ENCODE measurements around the gene BBLN.

BBLN gene

DNA sequence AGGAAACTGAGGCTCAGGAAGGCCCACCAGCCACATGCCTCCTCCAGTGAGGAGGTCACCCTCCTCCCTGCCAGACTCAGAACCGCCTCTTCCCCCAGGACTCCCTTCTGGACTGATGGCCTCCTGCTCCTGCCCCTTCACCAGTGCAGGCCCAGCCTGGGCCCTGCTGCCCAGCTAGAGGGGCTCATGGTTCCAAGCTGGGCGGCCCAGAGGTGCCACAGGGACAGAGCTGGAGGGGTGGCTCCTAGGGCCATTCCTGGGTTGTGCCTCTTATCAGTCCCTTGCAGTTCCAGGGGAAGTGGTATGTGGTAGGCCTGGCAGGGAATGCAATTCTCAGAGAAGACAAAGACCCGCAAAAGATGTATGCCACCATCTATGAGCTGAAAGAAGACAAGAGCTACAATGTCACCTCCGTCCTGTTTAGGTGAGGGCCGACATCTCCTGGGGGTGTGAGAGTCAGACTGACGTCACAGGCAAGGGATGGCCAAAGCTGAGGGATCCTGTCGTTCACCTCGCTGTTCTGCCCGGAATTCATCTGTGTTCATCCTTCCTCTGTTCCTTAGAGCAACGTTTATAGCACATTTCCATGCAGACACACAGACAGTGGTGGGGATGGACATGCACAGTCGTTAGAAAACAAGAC lies 10.0 kb upstream of the BBLN start:
- TF ChIP-seq REST (IDR thresholded peaks at IDR 0.05; ENCODE audit: insufficient read depth in 1 of 2, low read depth in 2 of 2, low read length in 2 of 2), result no peak
- no peak for TF ChIP-seq SIN3A (IDR thresholded peaks at IDR 0.05; ENCODE audit: borderline replicate concordance, insufficient read depth, low read length)
- TF ChIP-seq TAF1 (IDR thresholded peaks at IDR 0.05; ENCODE audit: borderline replicate concordance, insufficient read depth, low read length), result no peak
- TF ChIP-seq POLR2AphosphoS5 (IDR thresholded peaks at IDR 0.05; ENCODE audit: low read depth, low read length), result no peak
- no peak for TF ChIP-seq FOXP2 (optimal IDR thresholded peaks at IDR 0.05; ENCODE audit: borderline replicate concordance, extremely low read depth, extremely low read length, insufficient read depth)

- TF ChIP-seq POLR2AphosphoS5 (IDR thresholded peaks at IDR 0.05; ENCODE audit: low read depth, low read length), result no peak
- TF ChIP-seq TAF1 (IDR thresholded peaks at IDR 0.05; ENCODE audit: borderline replicate concordance, insufficient read depth, low read length), result no peak
- TF ChIP-seq SIN3A (IDR thresholded peaks at IDR 0.05; ENCODE audit: borderline replicate concordance, insufficient read depth, low read length), result no peak
- no peak for TF ChIP-seq REST (IDR thresholded peaks at IDR 0.05; ENCODE audit: insufficient read depth in 1 of 2, low read depth in 2 of 2, low read length in 2 of 2)
- no peak for TF ChIP-seq FOXP2 (optimal IDR thresholded peaks at IDR 0.05; ENCODE audit: borderline replicate concordance, extremely low read depth, extremely low read length, insufficient read depth)
Measured at GRCh38 chr9:128150594-128151308, 9.3 kb upstream of the BBLN start.

GRCh38 chr9:128151309-128152132 lies 8.5 kb upstream of the BBLN start:
- TF ChIP-seq FOXP2 (optimal IDR thresholded peaks at IDR 0.05; ENCODE audit: borderline replicate concordance, extremely low read depth, extremely low read length, insufficient read depth), result no peak
- TF ChIP-seq TAF1 (IDR thresholded peaks at IDR 0.05; ENCODE audit: borderline replicate concordance, insufficient read depth, low read length), result no peak
- no peak for TF ChIP-seq POLR2AphosphoS5 (IDR thresholded peaks at IDR 0.05; ENCODE audit: low read depth, low read length)
- no peak for TF ChIP-seq REST (IDR thresholded peaks at IDR 0.05; ENCODE audit: insufficient read depth in 1 of 2, low read depth in 2 of 2, low read length in 2 of 2)
- TF ChIP-seq SIN3A (IDR thresholded peaks at IDR 0.05; ENCODE audit: borderline replicate concordance, insufficient read depth, low read length), result no peak

DNA sequence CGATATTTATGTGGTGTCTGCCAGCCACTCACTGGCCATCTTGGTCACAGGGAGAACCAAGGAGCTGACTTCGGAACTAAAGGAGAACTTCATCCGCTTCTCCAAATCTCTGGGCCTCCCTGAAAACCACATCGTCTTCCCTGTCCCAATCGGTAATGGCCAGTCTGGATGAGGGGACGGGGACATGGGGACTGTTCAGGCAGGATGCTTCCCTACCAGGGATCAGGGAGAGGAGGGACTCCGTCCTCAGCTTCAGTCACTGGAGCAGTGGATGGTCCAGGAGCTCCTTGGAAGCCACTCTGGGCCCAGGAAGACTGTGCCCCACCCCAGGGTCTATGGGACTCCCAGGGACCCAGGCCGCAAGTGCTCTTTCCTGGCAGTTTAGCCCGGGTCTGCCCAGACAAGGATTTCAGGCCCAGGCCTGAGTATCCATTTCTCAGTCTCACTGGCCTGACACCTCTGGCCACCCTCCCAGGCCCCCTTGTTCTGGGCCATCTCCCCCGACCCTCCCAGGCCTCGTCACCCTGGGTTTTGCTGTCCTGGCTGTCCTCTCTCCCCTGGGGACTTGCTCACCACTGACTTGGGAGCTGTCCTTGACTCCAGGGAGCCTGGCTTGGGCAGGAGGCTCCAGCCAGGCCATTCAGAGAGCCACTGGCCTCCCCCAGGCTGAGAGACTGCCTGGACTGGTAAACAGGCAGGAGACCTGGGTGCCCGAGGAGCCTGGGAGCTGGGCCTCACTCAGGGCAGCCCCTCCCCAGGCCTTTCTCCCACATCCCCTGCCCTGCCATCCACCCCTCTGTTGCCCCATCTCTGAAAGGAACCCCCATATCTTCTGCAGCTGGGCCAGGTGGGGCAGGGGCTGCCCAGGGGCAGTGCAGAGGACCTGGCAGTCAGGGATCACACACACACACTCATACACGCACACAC lies 7.7 kb upstream of the BBLN start:
- no peak for TF ChIP-seq SIN3A (IDR thresholded peaks at IDR 0.05; ENCODE audit: borderline replicate concordance, insufficient read depth, low read length)
- no peak for TF ChIP-seq TAF1 (IDR thresholded peaks at IDR 0.05; ENCODE audit: borderline replicate concordance, insufficient read depth, low read length)
- no peak for TF ChIP-seq POLR2AphosphoS5 (IDR thresholded peaks at IDR 0.05; ENCODE audit: low read depth, low read length)
- no peak for TF ChIP-seq REST (IDR thresholded peaks at IDR 0.05; ENCODE audit: insufficient read depth in 1 of 2, low read depth in 2 of 2, low read length in 2 of 2)
- TF ChIP-seq FOXP2 (optimal IDR thresholded peaks at IDR 0.05; ENCODE audit: borderline replicate concordance, extremely low read depth, extremely low read length, insufficient read depth), result no peak

Data from PFSK-1 (cell line).